ENCODE measurements around the gene FLT4.

Gene FLT4

DNA sequence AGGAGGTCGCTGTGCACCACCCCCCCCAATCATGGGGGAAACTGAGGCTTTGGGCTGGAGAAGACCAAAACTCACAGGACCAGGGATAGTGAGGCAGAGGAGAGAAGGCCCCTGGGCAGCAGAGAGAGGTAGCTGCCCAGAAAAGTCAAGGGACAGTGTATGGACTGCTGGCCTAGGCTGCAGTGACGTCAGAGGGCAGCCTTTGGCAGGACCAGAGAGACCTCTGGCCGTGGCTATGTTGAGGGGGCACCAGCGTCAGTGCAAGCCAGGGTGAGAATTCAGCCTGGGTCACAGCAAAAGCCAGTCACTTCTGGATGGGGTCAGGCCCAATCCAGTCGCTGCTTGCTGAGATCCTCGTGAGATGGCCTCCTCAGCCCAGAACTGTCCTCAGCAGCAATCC, 26.5 kb downstream of the FLT4 start:
- no peaks in the 10 kb centered on the region for H3K4me1 ChIP-seq (ENCODE audit: insufficient read depth, low read length, severe bottlenecking)
- no peak overlapping the region for H3K9ac ChIP-seq (ENCODE audit: low read length)
- H2AFZ ChIP-seq (ENCODE audit: low read length), result no peak overlapping the region
- H3K79me2 ChIP-seq (ENCODE audit: insufficient read depth, low read length), result no peaks in the 10 kb centered on the region
- no peaks in the 10 kb centered on the region for H3K36me3 ChIP-seq (ENCODE audit: insufficient read depth, low read length)
- H3K9me2 ChIP-seq (ENCODE audit: low read depth, low read length), result no peaks in the 10 kb centered on the region
- no peaks in the 10 kb centered on the region for H4K20me1 ChIP-seq (ENCODE audit: insufficient read depth, low read length)
- H3F3A ChIP-seq (ENCODE audit: insufficient read depth, low read length), result no peaks in the 10 kb centered on the region
- no peaks in the 10 kb centered on the region for H3K27me3 ChIP-seq (ENCODE audit: insufficient read depth, low read length)
- H3K27ac ChIP-seq (ENCODE audit: low read depth, low read length, poor library complexity, severe bottlenecking), result no peak overlapping the region
- H3K9me3 ChIP-seq (ENCODE audit: low read length), result no peaks in the 10 kb centered on the region
- H3K4me3 ChIP-seq (ENCODE audit: low read depth, low read length, poor library complexity, severe bottlenecking), result no peak overlapping the region
- H3K4me2 ChIP-seq (ENCODE audit: low read length), result no peak overlapping the region
- TF ChIP-seq, protein P1, sequence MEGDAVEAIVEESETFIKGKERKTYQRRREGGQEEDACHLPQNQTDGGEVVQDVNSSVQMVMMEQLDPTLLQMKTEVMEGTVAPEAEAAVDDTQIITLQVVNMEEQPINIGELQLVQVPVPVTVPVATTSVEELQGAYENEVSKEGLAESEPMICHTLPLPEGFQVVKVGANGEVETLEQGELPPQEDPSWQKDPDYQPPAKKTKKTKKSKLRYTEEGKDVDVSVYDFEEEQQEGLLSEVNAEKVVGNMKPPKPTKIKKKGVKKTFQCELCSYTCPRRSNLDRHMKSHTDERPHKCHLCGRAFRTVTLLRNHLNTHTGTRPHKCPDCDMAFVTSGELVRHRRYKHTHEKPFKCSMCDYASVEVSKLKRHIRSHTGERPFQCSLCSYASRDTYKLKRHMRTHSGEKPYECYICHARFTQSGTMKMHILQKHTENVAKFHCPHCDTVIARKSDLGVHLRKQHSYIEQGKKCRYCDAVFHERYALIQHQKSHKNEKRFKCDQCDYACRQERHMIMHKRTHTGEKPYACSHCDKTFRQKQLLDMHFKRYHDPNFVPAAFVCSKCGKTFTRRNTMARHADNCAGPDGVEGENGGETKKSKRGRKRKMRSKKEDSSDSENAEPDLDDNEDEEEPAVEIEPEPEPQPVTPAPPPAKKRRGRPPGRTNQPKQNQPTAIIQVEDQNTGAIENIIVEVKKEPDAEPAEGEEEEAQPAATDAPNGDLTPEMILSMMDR (IDR thresholded peaks at IDR 0.05; ENCODE audit: low read length), result no peak
- TF ChIP-seq EZH2 (IDR thresholded peaks at IDR 0.05; ENCODE audit: borderline replicate concordance, low read length), result no peak

DNA sequence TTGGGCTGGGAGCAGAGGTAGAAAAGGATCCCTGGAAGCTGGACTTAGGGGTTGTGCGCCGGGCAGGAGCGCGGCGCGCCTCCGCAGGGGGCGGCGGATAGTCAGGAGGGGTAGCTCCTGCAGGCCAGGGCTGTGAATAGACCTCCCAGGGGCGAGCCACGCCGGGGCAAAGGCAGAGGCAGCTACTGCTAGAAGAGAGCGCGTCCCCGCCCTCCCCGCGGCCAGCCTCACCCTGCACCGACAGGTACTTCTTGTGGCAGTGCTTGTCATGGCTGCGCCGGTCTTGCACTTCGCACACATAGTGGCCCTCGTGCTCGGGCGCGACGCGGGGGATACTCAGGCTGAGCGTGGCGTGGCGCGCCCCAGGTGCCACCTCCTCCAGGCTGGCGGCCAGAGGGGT, 28.1 kb downstream of the FLT4 start:
- H3K27me3 ChIP-seq (ENCODE audit: insufficient read depth, low read length), result no peaks in the 10 kb centered on the region
- H3F3A ChIP-seq (ENCODE audit: insufficient read depth, low read length), result no peaks in the 10 kb centered on the region
- no peak overlapping the region for H3K9ac ChIP-seq (ENCODE audit: low read length)
- no peaks in the 10 kb centered on the region for H3K9me2 ChIP-seq (ENCODE audit: low read depth, low read length)
- no peaks in the 10 kb centered on the region for H3K9me3 ChIP-seq (ENCODE audit: low read length)
- no peak overlapping the region for H2AFZ ChIP-seq (ENCODE audit: low read length)
- no peak overlapping the region for H3K4me3 ChIP-seq (ENCODE audit: low read depth, low read length, poor library complexity, severe bottlenecking)
- H3K4me2 ChIP-seq (ENCODE audit: low read length), result no peak overlapping the region
- TF ChIP-seq, protein P1 (IDR thresholded peaks at IDR 0.05; ENCODE audit: low read length), result no peak
- TF ChIP-seq EZH2 (IDR thresholded peaks at IDR 0.05; ENCODE audit: borderline replicate concordance, low read length), result no peak
- H4K20me1 ChIP-seq (ENCODE audit: insufficient read depth, low read length), result no peaks in the 10 kb centered on the region
- H3K27ac ChIP-seq (ENCODE audit: low read depth, low read length, poor library complexity, severe bottlenecking), result no peak overlapping the region
- no peaks in the 10 kb centered on the region for H3K4me1 ChIP-seq (ENCODE audit: insufficient read depth, low read length, severe bottlenecking)
- H3K36me3 ChIP-seq (ENCODE audit: insufficient read depth, low read length), result no peaks in the 10 kb centered on the region
- no peaks in the 10 kb centered on the region for H3K79me2 ChIP-seq (ENCODE audit: insufficient read depth, low read length)

DNA sequence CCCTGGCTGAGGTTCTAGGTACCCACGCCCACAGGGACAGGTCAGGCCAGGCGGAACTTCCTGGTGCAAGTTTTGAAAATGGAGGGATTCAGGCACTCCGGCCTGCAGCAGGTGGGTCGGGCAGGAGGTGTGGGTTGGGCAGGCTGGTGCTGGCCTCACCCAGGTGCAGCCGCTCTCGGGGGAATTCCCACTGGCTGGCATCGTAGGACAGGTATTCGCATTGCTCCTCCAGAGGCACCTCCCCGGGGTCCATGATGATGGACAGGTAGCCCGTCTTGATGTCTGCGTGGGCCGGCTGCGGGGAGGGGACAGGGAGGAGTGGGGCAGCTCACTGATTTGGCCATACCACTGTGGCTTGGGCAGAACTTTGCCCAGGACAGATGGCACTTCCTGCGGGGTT, 29.4 kb downstream of the FLT4 start:
- no peaks in the 10 kb centered on the region for H3K36me3 ChIP-seq (ENCODE audit: insufficient read depth, low read length)
- no peaks in the 10 kb centered on the region for H3K27me3 ChIP-seq (ENCODE audit: insufficient read depth, low read length)
- H4K20me1 ChIP-seq (ENCODE audit: insufficient read depth, low read length), result no peaks in the 10 kb centered on the region
- H3F3A ChIP-seq (ENCODE audit: insufficient read depth, low read length), result no peaks in the 10 kb centered on the region
- no peaks in the 10 kb centered on the region for H3K9me2 ChIP-seq (ENCODE audit: low read depth, low read length)
- H3K9me3 ChIP-seq (ENCODE audit: low read length), result no peaks in the 10 kb centered on the region
- H3K4me1 ChIP-seq (ENCODE audit: insufficient read depth, low read length, severe bottlenecking), result no peaks in the 10 kb centered on the region
- H2AFZ ChIP-seq (ENCODE audit: low read length), result no peak overlapping the region
- TF ChIP-seq, protein P1 (IDR thresholded peaks at IDR 0.05; ENCODE audit: low read length), result no peak
- no peak for TF ChIP-seq EZH2 (IDR thresholded peaks at IDR 0.05; ENCODE audit: borderline replicate concordance, low read length)
- H3K9ac ChIP-seq (ENCODE audit: low read length), result no peak overlapping the region
- no peak overlapping the region for H3K4me2 ChIP-seq (ENCODE audit: low read length)
- no peaks in the 10 kb centered on the region for H3K79me2 ChIP-seq (ENCODE audit: insufficient read depth, low read length)
- H3K4me3 ChIP-seq (ENCODE audit: low read depth, low read length, poor library complexity, severe bottlenecking), result no peak overlapping the region
- no peak overlapping the region for H3K27ac ChIP-seq (ENCODE audit: low read depth, low read length, poor library complexity, severe bottlenecking)
